GM10266 (cell line): Measurements from ENCODE around the gene MYL3.
A peak's percentile ranks its signal among the peaks of the same experiment; 100 is the strongest.
"Not testable (repeated sequence)": the region's sequence is repeated elsewhere in the genome, so short reads cannot be mapped to it uniquely, and the experiment has no call there.

Experiments used
- DNase-seq: peaks from one replicate; pipeline ENCODE4 v3.0.0; 2012; ENCODE audit errors: extremely low spot score
- CTCF ChIP-seq: IDR thresholded peaks from 2 replicates; pipeline ENCODE4 v1.5.1; 2012; ENCODE audit warnings: mild to moderate bottlenecking, low read depth; ENCODE audit not compliant: control insufficient read depth, insufficient read depth; ENCODE audit errors: missing control alignments

The MYL3 gene

GRCh38 chr3:46863261-46863782 is at the start of gene MYL3:
Gene MYL3 (minus strand): TSS chr3:46863444. CDS start chr3:46863390, 54 bp downstream.
- no peak for DNase-seq
- no peak for TF ChIP-seq CTCF

- no peak for TF ChIP-seq CTCF
- DNase-seq: no peak
Measured at GRCh38 chr3:46912986-46913385, 49.7 kb upstream of the MYL3 start.

- not testable (repeated sequence) for DNase-seq
Measured at GRCh38 chr3:46910914-46911313, 47.7 kb upstream of the MYL3 start.

- no peak for TF ChIP-seq CTCF
- no peak for DNase-seq
Measured at GRCh38 chr3:46910166-46910760, 47.0 kb upstream of the MYL3 start.

- DNase-seq: peak; percentile 89
- peak; percentile 89 for TF ChIP-seq CTCF
Measured at GRCh38 chr3:46909535-46910161, 46.4 kb upstream of the MYL3 start.

- no peak for DNase-seq
- no peak for TF ChIP-seq CTCF
Measured at GRCh38 chr3:46908986-46909534, 45.8 kb upstream of the MYL3 start.

- DNase-seq: no peak
- TF ChIP-seq CTCF: no peak
Measured at GRCh38 chr3:46908294-46908985, 45.2 kb upstream of the MYL3 start.
